HL-60/S4 treated with retinoic acid at 250 ng/mL for 4 days and 3 days (cell line): ENCODE measurements around the gene FAM193A.

ENCODE experiments used
- in situ Hi-C: fragments of 300-500 bp; cut with MboI; formaldehyde crosslinking; loops from 2 replicates; pipeline ENCODE4 v1.7.0; 2022; ENCODE audit warnings: low sequenced_read_pairs

The FAM193A gene

GRCh38 chr4:2688697-2689096 lies 152.2 kb downstream of the FAM193A start:
- in situ Hi-C loops = no loop called here

- in situ Hi-C loops = no loop called here
These were observed 152.7 kb downstream of the FAM193A start for GRCh38 chr4:2689114-2689513.

GRCh38 chr4:2689825-2690700 lies 153.6 kb downstream of the FAM193A start:
- in situ Hi-C loops = no loop called here

GRCh38 chr4:2691313-2691712 lies 154.9 kb downstream of the FAM193A start:
- in situ Hi-C loops = no loop called here

- in situ Hi-C loops = no loop called here
These were observed 155.5 kb downstream of the FAM193A start for GRCh38 chr4:2691952-2692435.

GRCh38 chr4:2694691-2695090 lies 158.2 kb downstream of the FAM193A start:
- in situ Hi-C loops = no loop called here

GRCh38 chr4:2695346-2696060 lies 159.1 kb downstream of the FAM193A start:
- in situ Hi-C loops = no loop called here

- in situ Hi-C loops = no loop called here
These were observed 160.0 kb downstream of the FAM193A start for GRCh38 chr4:2696423-2696822.

GRCh38 chr4:2697995-2698414 lies 161.6 kb downstream of the FAM193A start:
- in situ Hi-C loops = no loop called here

- in situ Hi-C loops = no loop called here
These were observed 162.1 kb downstream of the FAM193A start for GRCh38 chr4:2698504-2698903.

GRCh38 chr4:2698951-2699505 lies 162.6 kb downstream of the FAM193A start:
- in situ Hi-C loops = no loop called here

- in situ Hi-C loops = no loop called here
These were observed 163.1 kb downstream of the FAM193A start for GRCh38 chr4:2699534-2699933.

- in situ Hi-C loops = no loop called here
These were observed 163.6 kb downstream of the FAM193A start for GRCh38 chr4:2700031-2700430.

GRCh38 chr4:2702361-2702760 lies 165.9 kb downstream of the FAM193A start:
- in situ Hi-C loops = no loop called here

GRCh38 chr4:2702770-2703169 lies 166.3 kb downstream of the FAM193A start:
- in situ Hi-C loops = no loop called here

- in situ Hi-C loops = no loop called here
These were observed 175.9 kb downstream of the FAM193A start for GRCh38 chr4:2712261-2712842.

- in situ Hi-C loops = no loop called here
These were observed 176.9 kb downstream of the FAM193A start for GRCh38 chr4:2713337-2713736.

GRCh38 chr4:2714061-2714770 lies 177.8 kb downstream of the FAM193A start:
- in situ Hi-C loops = no loop called here

- in situ Hi-C loops = no loop called here
These were observed 178.5 kb downstream of the FAM193A start for GRCh38 chr4:2714918-2715317.

- in situ Hi-C loops = no loop called here
These were observed 179.0 kb downstream of the FAM193A start for GRCh38 chr4:2715426-2715825.

GRCh38 chr4:2716236-2716635 lies 179.8 kb downstream of the FAM193A start:
- in situ Hi-C loops = no loop called here
